ENCODE measurements around the gene ZBTB20.

DNA sequence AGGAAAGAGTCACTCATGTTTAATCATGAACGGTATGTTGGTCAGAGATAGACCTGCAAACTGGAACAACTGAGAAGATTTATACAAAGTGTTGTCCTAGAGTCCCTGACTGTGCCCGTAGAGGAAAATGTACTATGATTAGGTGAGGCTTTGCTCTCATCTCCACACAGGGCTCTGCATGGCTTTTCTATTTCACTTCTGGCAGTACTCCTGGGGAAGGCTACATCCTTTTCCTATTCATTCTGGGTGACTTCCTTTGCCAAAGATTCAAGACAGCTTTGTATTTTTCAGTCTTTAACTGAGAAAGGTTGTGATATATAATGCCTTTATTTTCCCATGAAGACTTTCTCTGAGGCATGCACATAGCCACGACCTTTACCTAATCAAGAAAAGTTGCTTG lies 414.7 kb downstream of the ZBTB20 start:
- TF ChIP-seq RARB (CRISPR knock-in tag; IDR thresholded peaks at IDR 0.05): no peak
- TF ChIP-seq, protein P1, sequence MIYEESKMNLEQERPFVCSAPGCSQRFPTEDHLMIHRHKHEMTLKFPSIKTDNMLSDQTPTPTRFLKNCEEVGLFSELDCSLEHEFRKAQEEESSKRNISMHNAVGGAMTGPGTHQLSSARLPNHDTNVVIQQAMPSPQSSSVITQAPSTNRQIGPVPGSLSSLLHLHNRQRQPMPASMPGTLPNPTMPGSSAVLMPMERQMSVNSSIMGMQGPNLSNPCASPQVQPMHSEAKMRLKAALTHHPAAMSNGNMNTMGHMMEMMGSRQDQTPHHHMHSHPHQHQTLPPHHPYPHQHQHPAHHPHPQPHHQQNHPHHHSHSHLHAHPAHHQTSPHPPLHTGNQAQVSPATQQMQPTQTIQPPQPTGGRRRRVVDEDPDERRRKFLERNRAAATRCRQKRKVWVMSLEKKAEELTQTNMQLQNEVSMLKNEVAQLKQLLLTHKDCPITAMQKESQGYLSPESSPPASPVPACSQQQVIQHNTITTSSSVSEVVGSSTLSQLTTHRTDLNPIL (CRISPR knock-in tag; IDR thresholded peaks at IDR 0.05; ENCODE audit: low read depth): no peak
- no peak for TF ChIP-seq OSR1 (CRISPR knock-in tag; IDR thresholded peaks at IDR 0.05)
- TF ChIP-seq, protein P2, sequence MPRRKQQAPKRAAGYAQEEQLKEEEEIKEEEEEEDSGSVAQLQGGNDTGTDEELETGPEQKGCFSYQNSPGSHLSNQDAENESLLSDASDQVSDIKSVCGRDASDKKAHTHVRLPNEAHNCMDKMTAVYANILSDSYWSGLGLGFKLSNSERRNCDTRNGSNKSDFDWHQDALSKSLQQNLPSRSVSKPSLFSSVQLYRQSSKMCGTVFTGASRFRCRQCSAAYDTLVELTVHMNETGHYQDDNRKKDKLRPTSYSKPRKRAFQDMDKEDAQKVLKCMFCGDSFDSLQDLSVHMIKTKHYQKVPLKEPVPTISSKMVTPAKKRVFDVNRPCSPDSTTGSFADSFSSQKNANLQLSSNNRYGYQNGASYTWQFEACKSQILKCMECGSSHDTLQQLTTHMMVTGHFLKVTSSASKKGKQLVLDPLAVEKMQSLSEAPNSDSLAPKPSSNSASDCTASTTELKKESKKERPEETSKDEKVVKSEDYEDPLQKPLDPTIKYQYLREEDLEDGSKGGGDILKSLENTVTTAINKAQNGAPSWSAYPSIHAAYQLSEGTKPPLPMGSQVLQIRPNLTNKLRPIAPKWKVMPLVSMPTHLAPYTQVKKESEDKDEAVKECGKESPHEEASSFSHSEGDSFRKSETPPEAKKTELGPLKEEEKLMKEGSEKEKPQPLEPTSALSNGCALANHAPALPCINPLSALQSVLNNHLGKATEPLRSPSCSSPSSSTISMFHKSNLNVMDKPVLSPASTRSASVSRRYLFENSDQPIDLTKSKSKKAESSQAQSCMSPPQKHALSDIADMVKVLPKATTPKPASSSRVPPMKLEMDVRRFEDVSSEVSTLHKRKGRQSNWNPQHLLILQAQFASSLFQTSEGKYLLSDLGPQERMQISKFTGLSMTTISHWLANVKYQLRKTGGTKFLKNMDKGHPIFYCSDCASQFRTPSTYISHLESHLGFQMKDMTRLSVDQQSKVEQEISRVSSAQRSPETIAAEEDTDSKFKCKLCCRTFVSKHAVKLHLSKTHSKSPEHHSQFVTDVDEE (CRISPR knock-in tag; IDR thresholded peaks at IDR 0.05): no peak
- no peak for TF ChIP-seq ARNTL (CRISPR knock-in tag; IDR thresholded peaks at IDR 0.05; ENCODE audit: borderline replicate concordance, low read depth)

All from SK-N-SH treated with all-trans-retinoic acid at 6 μM for 48 hours (cell line).